Natural killer cell (primary cell): ENCODE results near the gene FHOD3. TPM values are rescaled to one million over a fixed set of nuclear protein-coding genes. Genes with fewer than 3 reads are reported as not detected.

Source experiments
- ATAC-seq, 3 donors: fragments of 150-1000 bp in 2 of 3; fragments of 200-7000 bp in 1 of 3; cut with Tn5 transposase; 1 replicate in 1 of 3; 2 replicates in 2 of 3; pipeline ENCODE4 v1.10.0; 2021; ENCODE audit warnings: mild to moderate bottlenecking in 2 of 3, moderate library complexity in 2 of 3
- DNase-seq, 2 donors: peaks; one replicate each; pipeline versions ENCODE4 v3.0.0 to v3.0.0-alpha.2; 2013 to 2021; ENCODE audit warnings: mixed read lengths in 1 of 2
- H3K27ac ChIP-seq: one replicate; pipeline ENCODE4 v1.5.1; 2013; ENCODE audit warnings: mild to moderate bottlenecking, low read length
- H3K27me3 ChIP-seq: one replicate; pipeline ENCODE4 v1.6.1; 2013; ENCODE audit warnings: low read length; ENCODE audit not compliant: control insufficient read depth, insufficient read depth
- H3K36me3 ChIP-seq: one replicate; pipeline ENCODE4 v1.6.1; 2013; ENCODE audit warnings: low read length; ENCODE audit not compliant: control insufficient read depth, insufficient read depth
- H3K4me1 ChIP-seq: one replicate; pipeline ENCODE4 v1.6.1; 2013; ENCODE audit warnings: low read length; ENCODE audit not compliant: control insufficient read depth, insufficient read depth
- H3K4me3 ChIP-seq: one replicate; pipeline ENCODE4 v1.5.1; 2013; ENCODE audit warnings: low read length
- H3K9me3 ChIP-seq: one replicate; pipeline ENCODE4 v1.6.1; 2013; ENCODE audit warnings: low read length; ENCODE audit not compliant: control insufficient read depth, insufficient read depth
- H3K27ac Mint-ChIP-seq, 2 donors: one replicate each; pipeline ENCODE4 v1.8.0; 2022; ENCODE audit warnings: mild to moderate bottlenecking in 2 of 2, mixed read lengths in 2 of 2, moderate library complexity in 1 of 2
- H3K27me3 Mint-ChIP-seq, 2 donors: one replicate each; pipeline ENCODE4 v1.8.0; 2022; ENCODE audit warnings: low read depth in 2 of 2, mixed read lengths in 2 of 2
- H3K36me3 Mint-ChIP-seq: one replicate; pipeline ENCODE4 v1.8.0; 2022; ENCODE audit warnings: mixed read lengths
- H3K4me1 Mint-ChIP-seq, 2 donors: one replicate each; pipeline ENCODE4 v1.8.0; 2022; ENCODE audit warnings: mixed read lengths in 2 of 2
- H3K4me3 Mint-ChIP-seq: one replicate; pipeline ENCODE4 v1.8.0; 2022; ENCODE audit warnings: mild to moderate bottlenecking, moderate library complexity, mixed read lengths
- H3K9me3 Mint-ChIP-seq, 2 donors: one replicate each; pipeline ENCODE4 v1.8.0; 2022; ENCODE audit warnings: mixed read lengths in 2 of 2
- WGBS: methylation state at CpG from one replicate; pipeline ENCODE4 v1.1.7; 2013; ENCODE audit warnings: missing lambda C conversion rate; ENCODE audit not compliant: insufficient coverage; 5-methylcytosine and 5-hydroxymethylcytosine counted together
- intact Hi-C: fragments of 100-400 bp; cut with micrococcal nuclease; formaldehyde crosslinking; loops from one replicate; pipeline ENCODE4 v1.14.2; 2022
- total RNA-seq, 4 donors: library from RNA; stranded (reverse); fragments of 120-200 nt in 1 of 4; gene quantifications; one replicate each; pipeline versions ENCODE4 v1.2.3 to v1.2.4, GENCODE V29; 2013 to 2022
- TF ChIP-seq, protein P1 (sequence below): fragments of 200-600 bp; IDR thresholded peaks from one replicate; pipeline ENCODE4 v1.8.0; 2022; ENCODE audit warnings: antibody characterized with exemption

The FHOD3 gene
- total RNA-seq, 3 donors from 2014 or later (not counting 1 experiment from before 2014, with no cell fraction given): not detected

DNA sequence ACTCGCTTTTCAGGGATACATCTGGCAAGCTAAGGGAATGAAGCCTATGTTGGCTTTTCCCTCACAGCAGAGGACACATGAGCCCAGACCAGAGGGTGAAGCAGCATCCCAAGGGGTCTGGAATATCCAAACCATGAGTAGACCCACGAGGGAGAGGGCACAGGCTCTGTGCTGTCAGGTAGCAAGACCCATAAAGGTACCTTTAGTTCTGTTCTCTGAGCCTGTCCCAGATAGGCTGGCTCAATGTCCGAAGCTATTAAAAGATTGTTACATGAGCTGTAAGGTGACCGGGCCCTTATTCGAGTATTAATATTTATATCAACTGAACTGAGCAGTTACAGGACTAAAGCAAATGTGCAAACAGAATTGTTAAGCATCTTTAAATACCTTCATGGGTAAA, 479.1 kb downstream of the FHOD3 start:
- Mint-ChIP-seq H3K4me3 (no peak overlapping the region), H3K4me1 (peaks cover under 1 to 2% of the 10 kb centered on the region in 2 donors), H3K27me3 (no peaks in the 10 kb centered on the region), H3K9me3 (no peaks in the 10 kb centered on the region), H3K36me3 (no peaks in the 10 kb centered on the region), H3K27ac (no peak overlapping the region)
- ATAC-seq (no peak), DNase-seq (no peak)
- TF ChIP-seq, protein P1, sequence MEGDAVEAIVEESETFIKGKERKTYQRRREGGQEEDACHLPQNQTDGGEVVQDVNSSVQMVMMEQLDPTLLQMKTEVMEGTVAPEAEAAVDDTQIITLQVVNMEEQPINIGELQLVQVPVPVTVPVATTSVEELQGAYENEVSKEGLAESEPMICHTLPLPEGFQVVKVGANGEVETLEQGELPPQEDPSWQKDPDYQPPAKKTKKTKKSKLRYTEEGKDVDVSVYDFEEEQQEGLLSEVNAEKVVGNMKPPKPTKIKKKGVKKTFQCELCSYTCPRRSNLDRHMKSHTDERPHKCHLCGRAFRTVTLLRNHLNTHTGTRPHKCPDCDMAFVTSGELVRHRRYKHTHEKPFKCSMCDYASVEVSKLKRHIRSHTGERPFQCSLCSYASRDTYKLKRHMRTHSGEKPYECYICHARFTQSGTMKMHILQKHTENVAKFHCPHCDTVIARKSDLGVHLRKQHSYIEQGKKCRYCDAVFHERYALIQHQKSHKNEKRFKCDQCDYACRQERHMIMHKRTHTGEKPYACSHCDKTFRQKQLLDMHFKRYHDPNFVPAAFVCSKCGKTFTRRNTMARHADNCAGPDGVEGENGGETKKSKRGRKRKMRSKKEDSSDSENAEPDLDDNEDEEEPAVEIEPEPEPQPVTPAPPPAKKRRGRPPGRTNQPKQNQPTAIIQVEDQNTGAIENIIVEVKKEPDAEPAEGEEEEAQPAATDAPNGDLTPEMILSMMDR: no peak
- Histone ChIP-seq H3K4me3 (no peak overlapping the region), H3K27me3 (no peaks in the 10 kb centered on the region), H3K36me3 (peaks cover 3% of the 10 kb centered on the region), H3K4me1 (peaks cover under 1% of the 10 kb centered on the region), H3K27ac (no peak overlapping the region), H3K9me3 (no peaks in the 10 kb centered on the region)
- 98% methylated on average over 5 of the region's 5 CpGs for WGBS
- intact Hi-C loops: no loop called here

DNA sequence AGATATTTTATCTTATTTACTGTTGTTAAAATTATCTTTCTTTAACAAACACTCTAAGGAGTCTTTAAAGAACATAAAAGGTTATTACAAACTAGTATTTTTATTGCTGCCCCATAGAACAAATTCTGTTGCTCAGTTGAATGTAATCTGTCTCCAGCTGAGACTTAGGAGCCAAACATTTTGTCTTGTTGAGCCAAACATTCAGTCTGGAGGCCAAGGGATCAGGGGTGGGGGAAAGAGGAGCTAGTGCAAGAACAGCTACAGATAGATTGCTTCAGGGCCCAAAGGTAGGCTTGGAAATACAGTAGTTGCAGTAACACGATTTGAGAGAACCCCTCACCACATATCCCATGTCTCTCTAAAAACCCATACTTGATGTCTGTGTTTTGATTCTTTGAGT, 480.1 kb downstream of the FHOD3 start:
- no CpG with 5 or more reads among the region's 1 CpG for WGBS
- H3K27ac ChIP-seq: no peak overlapping the region
- H3K9me3 Mint-ChIP-seq: no peaks in the 10 kb centered on the region
- no peak overlapping the region for H3K4me3 Mint-ChIP-seq
- H3K27ac Mint-ChIP-seq: no peak overlapping the region
- H3K4me1 ChIP-seq: no peaks in the 10 kb centered on the region
- ATAC-seq: no peak
- no peak for DNase-seq
- H3K4me3 ChIP-seq: no peak overlapping the region
- peaks cover 3% of the 10 kb centered on the region for H3K36me3 ChIP-seq
- no peaks in the 10 kb centered on the region for H3K9me3 ChIP-seq
- intact Hi-C loops: no loop called here
- no peaks in the 10 kb centered on the region for H3K27me3 Mint-ChIP-seq
- H3K4me1 Mint-ChIP-seq: no peaks in the 10 kb centered on the region
- TF ChIP-seq, protein P1: no peak
- H3K27me3 ChIP-seq: no peaks in the 10 kb centered on the region
- H3K36me3 Mint-ChIP-seq: no peaks in the 10 kb centered on the region

DNA sequence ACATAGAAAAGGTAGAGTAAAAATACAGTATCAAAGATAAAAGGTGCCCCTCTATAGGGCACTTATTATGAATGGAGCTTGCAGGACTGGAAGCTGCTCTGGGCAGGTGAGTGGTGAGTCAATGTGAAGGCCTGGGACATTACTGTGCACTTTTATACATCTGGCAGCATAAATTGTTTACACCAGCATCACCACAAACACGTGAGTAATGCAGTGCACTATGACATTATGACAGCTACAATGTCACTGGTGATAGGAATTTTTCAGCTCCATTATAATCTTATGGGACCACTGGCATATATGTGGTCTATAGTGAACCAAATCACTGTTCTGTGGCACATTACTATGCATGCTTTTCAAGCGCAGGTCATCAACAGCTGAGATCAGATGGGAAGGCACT, 483.2 kb downstream of the FHOD3 start:
- DNase-seq: no peak
- Histone ChIP-seq H3K27me3 (no peaks in the 10 kb centered on the region), H3K36me3 (peaks cover 3% of the 10 kb centered on the region), H3K27ac (no peak overlapping the region), H3K9me3 (no peaks in the 10 kb centered on the region), H3K4me1 (no peaks in the 10 kb centered on the region), H3K4me3 (no peak overlapping the region)
- no peaks in the 10 kb centered on the region for H3K9me3 Mint-ChIP-seq
- no peaks in the 10 kb centered on the region for H3K4me1 Mint-ChIP-seq
- TF ChIP-seq, protein P1: no peak
- no peaks in the 10 kb centered on the region for H3K36me3 Mint-ChIP-seq
- intact Hi-C loops: no loop called here
- no peaks in the 10 kb centered on the region for H3K27me3 Mint-ChIP-seq
- H3K4me3 Mint-ChIP-seq: no peak overlapping the region
- no peak for ATAC-seq
- 100% methylated on average over 2 of the region's 2 CpGs for WGBS
- H3K27ac Mint-ChIP-seq: no peak overlapping the region

DNA sequence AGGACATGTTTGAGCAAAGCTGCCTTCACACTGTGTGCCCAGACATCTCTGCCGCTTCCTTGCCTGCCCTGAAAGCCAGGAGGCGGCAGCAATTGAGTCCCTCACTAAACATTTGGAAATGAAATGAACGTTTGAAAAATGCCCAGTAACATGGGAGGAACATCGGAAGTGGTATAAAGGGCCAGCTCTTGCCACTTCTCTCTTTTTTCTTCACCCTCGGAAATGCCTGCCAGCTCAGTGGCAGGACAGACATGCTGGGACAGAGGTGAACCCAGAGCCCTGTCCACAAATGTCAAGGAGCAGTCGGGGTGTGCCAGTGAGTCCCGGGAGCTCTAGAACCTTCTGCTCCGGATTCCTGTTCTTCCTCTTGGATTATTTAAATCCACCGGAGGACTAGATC, 485.2 kb downstream of the FHOD3 start:
- H3K27ac Mint-ChIP-seq: no peak overlapping the region
- H3K9me3 ChIP-seq: no peaks in the 10 kb centered on the region
- H3K4me1 Mint-ChIP-seq: no peaks in the 10 kb centered on the region
- 93% methylated on average over 9 of the region's 9 CpGs for whole genome bisulfite sequencing
- intact Hi-C loops: no loop called here
- DNase-seq: no peak
- no peaks in the 10 kb centered on the region for H3K36me3 Mint-ChIP-seq
- H3K27me3 ChIP-seq: no peaks in the 10 kb centered on the region
- no peak overlapping the region for H3K27ac ChIP-seq
- H3K4me3 ChIP-seq: no peak overlapping the region
- no peak for ATAC-seq
- peaks cover 3% of the 10 kb centered on the region for H3K36me3 ChIP-seq
- H3K9me3 Mint-ChIP-seq: no peaks in the 10 kb centered on the region
- H3K4me1 ChIP-seq: no peaks in the 10 kb centered on the region
- H3K27me3 Mint-ChIP-seq: no peaks in the 10 kb centered on the region
- H3K4me3 Mint-ChIP-seq: no peak overlapping the region
- TF ChIP-seq, protein P1: no peak
